Measurements from ENCODE around the gene CEP131.

Gene CEP131

GRCh38 chr17:81210466-81210865, 12.3 kb downstream of the CEP131 start:
- H3K4me3 ChIP-seq (replicated peaks; ENCODE audit: insufficient read depth, low read length) = no peak overlapping the region
- no peak for DNase-seq (ENCODE audit: low read depth in 1 of 2, low spot score in 1 of 2)
- H3K27me3 ChIP-seq (ENCODE audit: insufficient read depth, poor library complexity, severe bottlenecking) = no peaks in the 10 kb centered on the region
- H3K27ac ChIP-seq (replicated peaks) = no peak overlapping the region
- TF ChIP-seq POLR2AphosphoS5 (IDR thresholded peaks at IDR 0.05; ENCODE audit: low read depth) (no peak), CTCF (IDR thresholded peaks at IDR 0.05; ENCODE audit: insufficient read depth, low read length) (no peak), GABPA (IDR thresholded peaks at IDR 0.05; ENCODE audit: low read depth) (no peak), SPI1 (IDR thresholded peaks at IDR 0.05; ENCODE audit: borderline replicate concordance, low read depth) (no peak), REST (IDR thresholded peaks at IDR 0.05; ENCODE audit: insufficient replicate concordance, low read depth) (no peak)

DNA sequence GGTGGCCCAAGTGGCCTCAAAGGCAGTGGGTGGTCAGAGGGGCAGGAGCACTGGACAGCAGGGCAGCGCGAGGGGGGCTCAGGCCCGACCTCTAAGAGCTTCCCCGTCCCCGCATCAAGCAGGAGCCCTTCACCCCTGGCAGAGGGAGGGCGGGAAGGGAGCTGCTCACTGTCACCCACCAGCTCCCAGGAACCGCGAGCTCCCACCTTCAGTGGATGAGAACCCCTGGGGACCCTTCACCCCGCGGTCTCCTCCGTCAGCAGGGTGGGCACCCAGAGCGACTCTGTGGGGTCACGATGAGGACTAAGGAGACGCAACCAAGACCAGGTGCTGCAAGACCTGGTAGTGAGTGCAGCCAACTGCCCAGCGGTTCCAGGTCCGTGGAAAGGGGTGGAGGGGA, 13.6 kb downstream of the CEP131 start:
- DNase-seq (ENCODE audit: low read depth in 1 of 2, low spot score in 1 of 2) = no peak
- Histone ChIP-seq H3K27ac (replicated peaks) (no peak overlapping the region), H3K4me3 (replicated peaks; ENCODE audit: insufficient read depth, low read length) (no peak overlapping the region), H3K27me3 (ENCODE audit: insufficient read depth, poor library complexity, severe bottlenecking) (no peaks in the 10 kb centered on the region)
- TF ChIP-seq CTCF (IDR thresholded peaks at IDR 0.05; ENCODE audit: insufficient read depth, low read length) = no peak
- TF ChIP-seq POLR2AphosphoS5 (IDR thresholded peaks at IDR 0.05; ENCODE audit: low read depth) = no peak
- no peak for TF ChIP-seq SPI1 (IDR thresholded peaks at IDR 0.05; ENCODE audit: borderline replicate concordance, low read depth)
- no peak for TF ChIP-seq GABPA (IDR thresholded peaks at IDR 0.05; ENCODE audit: low read depth)

- no peaks in the 10 kb centered on the region for H3K27me3 ChIP-seq (ENCODE audit: insufficient read depth, poor library complexity, severe bottlenecking)
Observed at GRCh38 chr17:81208651-81209050, 14.1 kb downstream of the CEP131 start.

More at GRCh38 chr17:81208651-81209050, 14.1 kb downstream of the CEP131 start:
- no peak for TF ChIP-seq CTCF (IDR thresholded peaks at IDR 0.05; ENCODE audit: insufficient read depth, low read length)
- TF ChIP-seq GABPA (IDR thresholded peaks at IDR 0.05; ENCODE audit: low read depth) = no peak
- TF ChIP-seq REST (IDR thresholded peaks at IDR 0.05; ENCODE audit: insufficient replicate concordance, low read depth) = no peak
- no peak for TF ChIP-seq SPI1 (IDR thresholded peaks at IDR 0.05; ENCODE audit: borderline replicate concordance, low read depth)
- no peak for TF ChIP-seq POLR2AphosphoS5 (IDR thresholded peaks at IDR 0.05; ENCODE audit: low read depth)
- H3K4me3 ChIP-seq (replicated peaks; ENCODE audit: insufficient read depth, low read length) = no peak overlapping the region
- no peak overlapping the region for H3K27ac ChIP-seq (replicated peaks)
- no peak for DNase-seq (ENCODE audit: low read depth in 1 of 2, low spot score in 1 of 2)

Data from HL-60 (cell line).